CD4-positive, alpha-beta T cell treated with Interleukin-12 subunit alpha and Interleukin-12 subunit beta, for 1 hour (primary cell): ENCODE data around the gene TP53INP2.
A peak's percentile ranks its signal among the peaks of the same experiment; 100 is the strongest.
"Not testable (repeated sequence)": the region's sequence is repeated elsewhere in the genome, so short reads cannot be mapped to it uniquely, and the experiment has no call there.

Experiments
- DNase-seq: peaks from one replicate; pipeline ENCODE4 v3.0.0-alpha.2; 2020

Gene TP53INP2, protein sequence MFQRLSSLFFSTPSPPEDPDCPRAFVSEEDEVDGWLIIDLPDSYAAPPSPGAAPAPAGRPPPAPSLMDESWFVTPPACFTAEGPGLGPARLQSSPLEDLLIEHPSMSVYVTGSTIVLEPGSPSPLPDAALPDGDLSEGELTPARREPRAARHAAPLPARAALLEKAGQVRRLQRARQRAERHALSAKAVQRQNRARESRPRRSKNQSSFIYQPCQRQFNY

DNA sequence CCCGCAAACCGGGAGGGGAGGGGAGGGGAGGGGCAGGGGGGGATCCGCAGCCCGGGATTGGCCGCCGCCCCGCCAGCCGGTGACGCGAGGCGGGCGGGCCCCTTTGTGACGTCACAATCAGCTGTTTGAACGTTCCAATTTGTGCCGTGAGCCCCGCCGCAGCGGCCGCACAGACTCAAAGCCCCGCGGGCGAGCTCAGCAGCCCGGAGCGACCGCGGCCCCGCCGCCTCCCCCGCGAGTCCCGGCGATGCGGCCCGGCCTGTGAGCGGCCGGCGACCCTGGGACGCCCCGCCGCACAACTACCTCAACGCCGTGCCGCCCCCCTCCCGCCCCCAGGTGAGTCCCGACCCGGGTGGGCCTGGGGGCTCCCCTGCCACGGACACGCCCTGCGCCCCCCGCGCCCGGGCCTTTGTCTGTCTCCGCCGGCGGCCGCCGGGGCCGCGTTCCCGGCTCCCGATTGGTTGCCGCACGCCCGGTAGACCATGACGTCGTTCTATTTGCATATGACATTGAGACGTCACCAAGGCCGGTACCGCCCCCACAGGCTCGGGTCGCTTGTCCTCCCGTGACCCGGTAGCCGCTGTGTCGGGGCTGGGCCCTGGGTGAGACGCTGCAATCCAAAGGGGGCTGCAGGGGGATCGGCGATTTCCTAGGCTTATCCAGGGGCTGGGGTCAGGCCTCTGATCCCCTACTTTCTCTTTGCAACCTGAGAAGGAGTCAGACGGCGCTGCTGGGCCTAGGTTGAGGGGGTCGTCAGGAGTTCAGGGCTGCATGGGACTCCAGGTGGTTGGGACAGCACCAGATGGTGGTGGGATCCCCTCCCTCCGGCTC is at the start of gene TP53INP2:
Gene TP53INP2, plus strand, starts transcription at position 168 of the 831 bp plus-strand sequence. CDS start 4,396 bp downstream, outside the sequence.
- peak; percentile 93 for DNase-seq

DNA sequence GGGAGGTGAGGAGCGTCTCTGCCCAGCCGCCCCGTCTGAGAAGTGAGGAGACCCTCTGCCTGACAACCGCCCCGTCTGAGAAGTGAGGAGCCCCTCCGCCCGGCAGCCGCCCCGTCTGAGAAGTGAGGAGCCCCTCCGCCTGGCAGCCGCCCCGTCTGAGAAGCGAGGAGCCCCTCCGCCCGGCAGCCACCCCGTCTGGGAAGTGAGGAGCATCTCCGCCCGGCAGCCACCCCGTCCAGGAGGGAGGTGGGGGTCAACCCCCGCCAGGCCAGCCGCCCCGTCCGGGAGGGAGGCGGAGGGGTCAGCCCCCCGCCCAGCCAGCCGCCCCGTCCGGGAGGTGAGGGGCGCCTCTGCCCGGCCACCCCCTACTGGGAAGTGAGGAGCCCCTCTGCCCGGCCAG is 45.5 kb upstream of the TP53INP2 start:
- not testable (repeated sequence) for DNase-seq

DNA sequence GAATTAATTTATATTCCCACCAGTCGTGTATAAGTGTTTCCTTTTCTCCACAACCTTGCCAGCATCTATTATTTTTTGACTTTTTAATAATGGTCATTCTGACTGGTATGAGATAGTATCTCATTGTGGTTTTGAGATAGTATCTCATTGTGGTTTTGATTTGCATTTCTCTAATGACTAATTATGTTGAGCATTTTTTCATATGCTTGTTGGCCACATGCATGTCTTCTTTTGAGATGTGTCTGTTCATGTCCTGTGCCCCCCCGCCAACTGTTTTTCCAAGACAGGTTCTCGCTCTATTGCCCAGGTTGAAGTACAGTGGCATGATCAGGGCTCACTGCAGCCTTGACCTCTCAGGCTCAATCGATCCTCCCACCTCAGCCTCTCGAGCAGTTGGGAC is 42.3 kb upstream of the TP53INP2 start:
- DNase-seq: not testable (repeated sequence)

DNA sequence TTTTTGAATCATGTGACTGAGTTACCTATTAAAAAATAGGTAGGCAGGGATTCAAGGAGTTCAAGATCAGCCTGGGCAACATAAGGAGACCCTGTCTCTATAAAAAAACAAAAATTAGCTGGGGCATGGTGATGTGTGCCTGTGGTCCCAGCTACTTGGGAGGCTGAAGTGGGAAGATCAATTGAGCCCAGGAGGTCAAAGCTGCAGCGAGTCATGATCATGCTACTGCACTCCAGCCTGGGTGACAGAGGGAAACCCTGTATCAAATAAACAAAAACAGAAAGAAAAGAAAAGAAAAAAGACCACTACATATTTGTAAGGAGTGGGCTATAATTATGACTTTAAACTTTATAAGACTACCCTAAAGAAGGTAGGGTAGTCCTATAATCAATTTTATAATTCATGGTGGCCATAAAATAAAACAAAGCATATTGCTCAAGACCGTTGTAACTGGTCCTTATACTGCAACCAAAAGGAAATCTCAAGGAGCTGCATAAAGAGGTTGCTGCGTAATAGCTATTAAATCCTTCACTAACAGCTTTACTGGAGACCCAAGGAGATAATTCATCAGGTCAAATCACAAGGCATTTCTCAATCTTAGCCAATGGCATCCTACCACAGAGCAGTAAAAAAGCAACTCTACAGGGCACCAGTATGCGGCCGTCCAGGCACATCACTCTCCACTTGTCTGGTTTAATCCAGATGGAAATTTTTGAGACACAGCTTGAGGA is 40.8 kb upstream of the TP53INP2 start:
- DNase-seq: no peak

DNA sequence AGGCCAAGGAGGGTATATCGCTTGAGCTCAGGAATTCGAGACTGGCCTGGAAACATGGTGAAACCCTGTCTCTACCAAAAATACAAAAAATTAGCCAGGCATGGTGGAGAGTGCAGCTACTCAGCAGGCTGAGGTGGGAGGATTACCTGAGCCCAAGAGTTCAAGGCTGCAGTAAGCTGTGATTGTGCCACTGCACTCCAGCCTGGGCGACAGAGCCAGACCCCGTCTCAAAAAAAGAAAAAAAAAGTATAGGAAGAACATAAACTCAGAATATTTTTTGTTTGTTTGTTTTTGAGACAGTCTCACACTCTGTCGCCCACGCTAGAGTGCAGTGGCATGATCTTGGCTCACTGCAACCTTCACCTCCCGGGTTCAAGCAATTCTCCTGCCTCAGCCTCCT is 39.4 kb upstream of the TP53INP2 start:
- not testable (repeated sequence) for DNase-seq

DNA sequence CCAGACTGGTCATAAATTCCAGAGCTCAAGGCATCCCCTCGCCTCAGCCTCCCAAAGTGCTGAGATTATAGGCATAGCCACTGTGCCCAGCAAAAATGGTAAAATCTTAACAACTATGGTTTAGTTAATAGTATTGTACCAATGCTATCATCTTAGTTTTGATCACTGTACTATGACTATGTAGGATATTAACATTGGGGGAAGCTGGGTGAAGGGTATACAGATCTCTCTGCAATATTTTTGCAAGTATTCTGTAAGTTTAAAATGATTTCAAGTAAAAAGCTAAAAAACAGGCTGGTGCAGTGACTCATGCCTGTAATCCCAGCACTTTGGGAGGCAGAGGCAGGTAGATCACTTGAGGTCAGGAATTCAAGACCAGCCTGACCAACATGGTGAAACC is 35.0 kb upstream of the TP53INP2 start:
- DNase-seq: no peak

DNA sequence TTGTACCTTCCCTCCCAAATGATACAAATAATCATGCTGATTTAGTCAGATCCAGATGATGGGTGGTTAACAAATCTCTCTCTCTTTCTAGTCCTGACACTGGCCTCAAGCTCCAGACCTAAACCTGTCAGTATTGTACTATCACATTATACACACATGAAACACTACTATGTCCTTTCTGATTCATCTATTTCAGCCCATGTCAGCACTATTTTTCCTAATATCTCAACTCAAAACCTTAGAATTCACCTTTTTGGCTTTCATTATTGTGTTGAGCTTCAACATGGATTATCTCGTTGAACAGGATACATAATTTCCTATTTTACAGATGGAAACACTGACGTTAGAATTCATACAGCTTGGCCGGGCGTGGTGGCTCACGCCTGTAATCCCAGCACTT is 30.7 kb upstream of the TP53INP2 start:
- no peak for DNase-seq

DNA sequence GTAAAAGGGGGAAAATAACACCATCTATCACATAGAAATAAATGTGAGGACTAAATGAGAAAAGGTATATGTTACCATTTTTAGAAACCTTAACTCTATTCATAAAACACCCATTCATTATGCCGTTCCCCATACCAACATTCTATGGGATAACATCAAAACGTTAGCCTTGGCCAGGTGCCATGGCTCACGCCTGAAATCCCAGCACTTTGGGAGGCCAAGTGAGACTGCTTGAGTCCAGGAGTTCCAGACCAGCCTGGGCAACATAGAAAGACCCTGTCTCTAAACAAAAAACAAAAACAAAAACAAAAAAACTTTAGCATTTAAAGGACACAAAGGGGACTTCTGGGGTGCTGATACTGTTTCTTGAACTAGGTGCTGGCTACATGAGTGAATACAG is 28.6 kb upstream of the TP53INP2 start:
- DNase-seq: no peak

DNA sequence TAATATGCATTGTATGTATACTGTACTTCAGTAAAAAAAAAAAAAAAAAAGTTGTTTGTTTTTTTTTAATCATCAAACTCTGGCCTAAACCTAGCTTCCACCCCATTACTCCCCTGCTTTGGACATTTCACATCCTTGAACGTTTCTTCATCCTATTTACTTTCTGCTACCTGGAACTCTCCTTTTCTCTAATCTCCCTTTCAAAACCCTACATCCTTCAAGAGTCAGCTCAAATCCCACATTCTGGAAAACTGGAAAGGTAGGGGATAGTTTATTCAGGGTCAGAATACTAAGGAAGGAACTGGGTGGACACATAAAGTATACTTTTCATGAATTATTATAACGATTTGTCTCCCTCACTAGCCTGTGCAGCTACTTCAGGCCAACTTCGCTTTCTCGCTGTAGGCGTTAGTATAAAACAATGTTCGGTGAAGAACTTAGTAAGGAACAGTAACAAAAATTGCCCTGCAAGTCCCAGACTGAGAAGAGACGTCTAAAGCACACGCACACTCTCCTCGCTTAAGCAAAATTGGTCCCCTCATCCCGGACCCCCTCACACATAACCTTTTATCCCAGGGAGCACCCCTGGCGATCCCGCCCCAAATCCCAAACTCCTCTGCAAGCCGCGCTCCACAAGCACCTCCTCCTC is 28.0 kb upstream of the TP53INP2 start:
- DNase-seq: no peak

DNA sequence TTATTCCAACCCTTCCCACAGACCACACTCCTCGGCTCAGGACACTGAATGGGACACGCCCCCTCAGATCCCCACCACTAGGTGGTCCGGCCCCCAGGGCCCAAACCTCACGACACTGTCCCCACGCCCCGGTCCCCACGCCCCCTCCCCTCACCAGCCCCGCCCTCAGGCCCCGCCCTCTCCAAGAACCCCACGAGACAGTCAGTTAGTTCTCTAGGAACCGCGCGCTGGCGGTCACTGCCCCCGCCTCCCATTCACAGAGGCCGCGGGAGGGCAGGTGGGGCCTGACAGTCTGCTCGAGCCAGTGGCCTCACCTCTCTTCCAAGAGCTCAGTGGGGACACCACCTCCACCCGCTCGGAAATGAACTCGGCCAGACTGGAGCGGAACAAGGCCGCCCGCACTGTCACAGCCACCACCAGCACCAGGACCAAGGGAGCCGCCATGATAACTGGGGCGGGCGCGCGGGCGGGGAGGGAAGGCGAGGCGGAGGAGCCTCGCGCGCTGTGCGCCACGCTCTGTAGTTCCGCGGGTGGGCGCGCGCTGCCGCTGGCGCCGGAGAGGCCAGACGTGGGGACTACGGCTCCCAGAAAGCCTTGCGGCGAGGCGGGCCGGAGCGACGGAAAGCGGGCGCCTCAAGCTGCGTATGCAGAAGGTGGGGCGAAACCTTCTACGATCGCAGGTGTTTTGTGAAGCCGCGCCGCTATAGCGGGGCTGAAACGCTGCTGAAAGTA is 27.3 kb upstream of the TP53INP2 start, which contains the start of gene PIGU:
Gene PIGU, minus strand, starts transcription at position 451 of the 732 bp plus-strand sequence. Its CDS starts 7 bp downstream, at position 444.
- peak; percentile 96 for DNase-seq

DNA sequence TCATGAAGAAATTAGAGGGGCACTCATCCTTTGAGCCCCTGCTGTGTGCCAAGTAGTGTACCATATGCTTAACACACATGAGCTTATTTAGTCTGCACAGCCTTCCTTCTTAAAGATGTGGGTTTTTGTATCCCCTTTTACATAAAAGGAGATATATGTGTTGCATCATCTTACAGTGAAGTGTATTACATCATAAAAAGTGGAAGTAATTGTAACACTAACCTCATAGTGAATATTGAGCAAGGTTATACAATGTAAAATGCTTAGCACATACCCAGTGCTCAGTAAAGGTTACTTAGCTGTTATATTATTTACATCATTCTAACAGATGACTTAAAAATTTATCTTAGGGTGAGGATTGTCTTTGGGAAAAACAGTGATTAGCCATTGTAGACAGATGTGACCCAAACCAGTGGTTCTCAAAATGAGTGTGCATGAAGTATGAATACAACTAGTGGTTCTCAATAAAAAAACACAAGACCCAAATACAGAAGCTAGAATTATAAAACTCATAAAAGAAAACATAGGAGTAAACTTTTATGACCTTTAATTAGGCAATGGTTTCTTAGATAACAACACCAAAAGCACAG is 23.5 kb upstream of the TP53INP2 start:
- no peak for DNase-seq

DNA sequence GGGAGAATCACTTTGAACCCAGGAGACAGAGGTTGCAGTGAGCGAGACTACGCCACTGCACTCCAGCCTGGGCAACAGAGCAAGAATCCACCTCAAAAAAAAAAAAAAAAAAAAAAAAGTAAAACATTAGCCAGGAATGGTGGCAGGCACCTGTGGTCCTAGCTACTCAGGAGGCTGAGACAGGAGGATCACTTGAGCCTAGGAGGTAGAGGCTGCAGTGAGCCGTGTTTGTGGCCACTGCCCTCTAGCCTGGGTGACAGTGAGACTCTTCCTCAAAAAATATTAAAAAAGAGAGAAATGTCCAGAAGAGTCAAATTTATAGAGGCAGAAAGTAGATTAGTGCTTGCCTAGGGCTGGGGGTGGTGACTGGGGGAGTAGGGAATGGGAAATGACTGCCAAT is 20.5 kb upstream of the TP53INP2 start:
- DNase-seq: no peak

DNA sequence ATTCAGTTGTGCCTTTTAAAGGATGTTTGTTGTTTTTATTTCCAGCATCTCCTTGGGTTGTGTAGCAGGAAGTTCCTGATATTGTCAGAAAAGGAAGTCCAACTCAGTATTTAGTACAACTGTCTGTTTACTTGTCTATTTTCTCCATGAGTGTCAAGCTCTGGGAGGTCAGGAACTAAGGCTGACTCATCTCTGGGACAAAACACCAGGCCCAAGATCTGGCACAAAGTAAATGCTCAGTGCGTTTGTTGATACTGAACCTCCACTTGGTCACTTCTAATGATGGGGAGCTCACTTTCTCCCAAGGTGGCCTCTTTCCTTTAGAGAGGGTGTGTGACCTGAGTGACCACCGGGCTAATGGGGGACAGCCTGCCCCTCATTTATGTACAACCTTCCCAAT is 14.7 kb upstream of the TP53INP2 start:
- DNase-seq: no peak

DNA sequence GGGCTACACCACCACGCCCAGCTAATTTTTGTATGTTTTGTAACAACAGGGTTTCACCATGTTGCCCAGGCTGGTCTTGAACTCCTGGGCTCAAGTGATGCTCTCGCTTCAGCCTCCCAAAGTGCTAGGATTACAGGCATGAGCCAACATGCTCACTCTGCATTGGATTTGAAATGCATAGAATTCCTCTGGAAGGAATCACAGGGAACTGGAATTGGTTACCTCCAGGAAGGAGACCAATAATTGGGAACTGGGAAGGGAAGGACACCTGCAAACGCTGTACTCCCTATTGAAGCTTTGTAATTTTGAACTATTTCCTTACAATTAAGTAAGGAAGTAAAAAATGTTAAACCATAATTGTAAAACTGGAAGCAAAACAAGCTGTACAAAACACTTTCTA is 12.3 kb upstream of the TP53INP2 start:
- DNase-seq: no peak

DNA sequence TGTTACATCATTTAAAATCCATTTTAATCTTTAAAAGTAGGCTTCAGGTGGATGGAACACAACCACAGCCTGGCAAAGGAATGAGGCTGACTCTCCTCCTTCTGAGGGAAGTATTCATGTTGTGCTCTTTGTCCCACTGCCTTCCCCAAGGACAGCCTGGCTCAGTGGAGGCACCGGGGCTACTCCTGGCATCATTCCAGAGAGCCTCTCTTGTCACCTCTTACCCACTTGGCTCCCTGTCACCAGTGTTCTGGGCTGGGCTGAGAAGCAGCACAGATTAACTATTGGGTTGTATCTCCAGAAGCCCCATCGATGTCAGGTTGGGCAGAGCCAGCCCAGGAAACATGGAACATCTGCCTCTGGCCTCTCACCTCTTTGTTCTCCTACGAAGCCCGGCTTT is 10.7 kb upstream of the TP53INP2 start:
- DNase-seq: no peak

DNA sequence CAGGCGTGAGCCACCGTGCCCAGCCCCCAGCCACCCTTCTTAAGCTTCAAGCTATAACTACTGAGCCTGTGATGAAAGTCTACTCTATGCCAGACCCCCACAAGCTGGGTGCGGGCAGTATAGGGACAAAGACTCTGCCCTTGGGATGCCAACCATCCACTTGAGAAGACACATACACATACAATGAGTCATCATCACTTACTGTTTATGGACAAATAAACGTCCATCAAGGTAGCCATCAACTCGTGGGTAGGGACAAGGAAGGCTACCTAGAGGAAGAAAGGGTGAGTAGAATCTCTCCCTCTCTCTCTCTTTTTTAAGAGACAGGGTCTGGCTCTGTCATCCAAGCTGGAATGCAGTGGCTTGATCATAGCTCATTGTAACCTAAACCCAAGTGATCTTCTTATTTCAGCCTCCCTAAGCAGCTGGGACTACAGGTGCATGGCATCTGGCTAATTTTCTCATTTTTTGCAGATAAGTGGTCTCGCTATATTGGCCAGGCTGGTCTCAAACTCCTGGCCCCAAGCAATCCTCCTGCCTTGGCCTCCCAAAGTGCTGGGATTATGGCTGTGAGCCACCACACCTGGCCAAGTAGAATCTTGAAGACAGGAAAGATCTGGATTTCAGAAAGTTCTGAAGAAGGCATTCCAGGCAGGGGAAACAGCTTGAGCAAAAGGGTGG is 2.6 kb upstream of the TP53INP2 start:
- no peak for DNase-seq

DNA sequence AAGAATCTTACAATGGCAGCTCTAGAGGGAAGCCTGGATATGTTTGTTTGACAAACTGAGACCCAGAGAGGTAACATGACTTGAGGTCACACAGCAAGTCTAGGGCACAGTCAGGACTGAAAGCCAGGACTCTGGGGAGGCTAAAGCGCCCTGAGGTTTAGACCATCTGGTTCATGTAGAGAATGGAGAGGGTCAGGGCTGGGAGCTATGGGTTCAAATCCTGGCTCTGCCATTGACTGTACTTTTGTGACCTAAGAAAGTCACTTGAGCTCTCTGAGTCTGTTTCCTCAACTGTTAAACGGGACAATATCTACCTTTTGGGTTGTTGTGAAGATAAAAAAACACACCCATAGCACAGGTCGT is 1.1 kb upstream of the TP53INP2 start:
- no peak for DNase-seq

DNA sequence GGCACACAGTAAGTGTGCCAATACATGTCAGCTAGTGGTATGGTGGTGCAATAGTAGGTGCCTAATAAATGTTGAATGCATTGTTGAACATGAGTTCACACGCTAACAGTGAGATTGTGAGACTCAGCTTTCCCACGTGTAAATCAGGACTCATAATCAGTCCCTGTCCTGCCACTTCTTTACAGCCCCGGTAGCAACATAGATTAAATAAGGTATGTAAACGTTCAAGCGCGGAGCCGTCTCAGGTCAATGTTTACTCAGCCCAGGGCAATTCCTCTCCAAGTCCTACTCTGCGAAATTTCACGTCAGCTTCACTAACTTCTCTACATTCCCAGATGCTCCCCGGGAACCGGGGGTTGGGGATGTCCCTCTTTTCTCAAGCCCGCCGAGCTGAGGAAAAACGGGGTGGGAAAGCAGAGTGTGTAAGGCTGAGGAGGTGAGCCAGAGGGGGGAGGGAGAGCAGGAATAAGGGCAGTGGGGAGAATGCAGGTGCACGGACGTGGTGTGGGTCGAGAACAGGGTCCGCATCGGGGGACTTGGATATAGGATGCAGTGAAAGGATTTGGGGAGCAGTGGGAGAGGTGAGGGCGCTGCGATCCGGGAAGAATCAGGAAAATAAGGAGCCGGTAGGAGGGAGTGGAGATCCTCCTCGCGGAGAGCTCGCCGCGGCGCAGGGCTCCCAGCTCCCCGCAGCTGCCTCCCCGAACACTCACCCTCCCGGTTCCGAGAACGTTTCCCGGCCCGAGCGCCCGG is 544 bp upstream of the TP53INP2 start:
- DNase-seq: no peak

DNA sequence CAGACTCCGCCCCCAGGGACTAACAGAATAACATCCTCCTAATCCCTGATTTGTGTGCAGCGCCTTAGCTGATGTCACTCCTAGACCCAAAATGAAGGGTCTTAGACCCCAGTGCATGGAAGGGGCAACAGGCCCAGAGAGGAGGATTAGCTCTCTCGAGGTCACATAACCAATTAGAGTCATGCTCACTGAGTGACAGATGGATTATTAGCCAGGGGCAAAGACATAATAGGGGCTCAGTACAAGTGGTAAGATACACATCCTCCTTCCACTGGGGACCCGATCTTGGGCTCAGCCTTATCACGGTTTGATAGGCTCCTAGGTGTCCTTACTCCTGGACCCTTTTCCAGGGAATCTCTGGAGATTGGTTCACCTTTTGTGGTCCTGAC is 858 bp downstream of the TP53INP2 start:
- DNase-seq: no peak

DNA sequence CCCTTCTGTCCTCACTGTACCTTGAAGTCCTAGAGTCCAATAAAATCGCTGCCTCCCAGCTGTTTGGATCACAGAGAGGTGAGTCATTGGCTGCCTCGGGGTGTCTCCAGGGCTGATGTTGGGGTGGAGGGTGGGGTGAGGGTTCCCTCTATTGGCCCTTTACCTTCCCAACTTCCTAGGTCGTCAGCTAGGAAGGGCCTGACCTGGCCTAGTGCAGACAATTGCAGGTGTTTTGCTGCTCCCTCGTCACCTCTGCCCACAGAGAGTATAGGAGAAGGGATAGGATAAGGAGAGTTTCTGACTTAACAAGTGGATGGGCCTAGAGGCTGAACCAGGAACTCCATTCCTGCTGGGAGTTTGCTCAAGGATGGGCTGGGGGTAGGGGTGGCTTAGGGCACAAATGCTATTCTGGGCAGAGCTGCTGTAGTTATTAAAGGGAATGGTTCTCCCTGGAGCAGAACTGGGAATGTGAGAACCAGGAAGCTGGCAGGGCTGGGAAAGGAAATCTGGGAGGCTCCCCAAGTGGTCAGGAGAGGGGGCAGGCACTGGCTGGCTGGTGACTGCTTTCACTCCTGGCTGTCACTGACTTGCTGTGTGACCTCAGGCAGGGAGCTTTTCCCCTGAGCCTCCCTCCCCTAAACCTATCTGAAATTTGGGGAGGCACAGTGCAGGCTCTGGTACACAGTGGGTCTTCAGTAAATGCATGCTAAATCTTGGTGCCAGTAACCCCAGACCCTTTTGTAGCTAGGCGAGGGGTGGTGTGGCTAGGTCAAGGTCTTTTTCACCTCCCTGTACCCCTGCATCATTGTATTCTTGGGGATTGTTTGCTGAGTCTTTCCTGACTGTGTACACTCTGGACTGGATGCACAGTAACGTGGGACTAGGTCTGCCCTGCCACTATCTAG is 1.5 kb downstream of the TP53INP2 start:
- DNase-seq: no peak
